H9 (cell line): Measurements from ENCODE around the gene WRAP73. TPM values are rescaled to one million over a fixed set of nuclear protein-coding genes. Genes with fewer than 3 reads are reported as not detected.

Experiments used
- DNase-seq: peaks from one replicate; pipeline ENCODE4 v3.0.0-alpha.2; 2017
- H2AFZ ChIP-seq: one replicate; pipeline ENCODE4 v1.6.1; 2013; ENCODE audit warnings: mild to moderate bottlenecking, low read length, control low read depth, moderate library complexity
- H2AK5ac ChIP-seq: 2 replicates; pipeline ENCODE4 v1.6.1; 2013; ENCODE audit warnings: low read length, control low read depth, mixed read lengths; ENCODE audit not compliant: insufficient read length
- H2BK120ac ChIP-seq: one replicate; pipeline ENCODE4 v1.6.1; 2013; ENCODE audit warnings: low read depth, mild to moderate bottlenecking, low read length, control low read depth, inconsistent platforms; ENCODE audit not compliant: poor library complexity, severe bottlenecking
- H2BK12ac ChIP-seq: 2 replicates; pipeline ENCODE4 v1.6.1; 2013; ENCODE audit warnings: low read length, control low read depth, mixed read lengths, low read depth; ENCODE audit not compliant: insufficient read length
- H2BK15ac ChIP-seq: 2 replicates; pipeline ENCODE4 v1.6.1; 2013; ENCODE audit warnings: low read depth, low read length, control low read depth
- H2BK20ac ChIP-seq: one replicate; pipeline ENCODE4 v1.6.1; 2013; ENCODE audit warnings: low read depth, mild to moderate bottlenecking, low read length, control low read depth, inconsistent platforms; ENCODE audit not compliant: poor library complexity, severe bottlenecking
- H2BK5ac ChIP-seq: 2 replicates; pipeline ENCODE4 v1.6.1; 2013; ENCODE audit warnings: low read length, control low read depth, mixed read lengths; ENCODE audit not compliant: insufficient read length
- H3K14ac ChIP-seq: 2 replicates; pipeline ENCODE4 v1.6.1; 2013; ENCODE audit warnings: low read length, control low read depth; ENCODE audit not compliant: insufficient read depth
- H3K18ac ChIP-seq: 2 replicates; pipeline ENCODE4 v1.6.1; 2013; ENCODE audit warnings: low read depth, mild to moderate bottlenecking, mixed read lengths, low read length, control low read depth; ENCODE audit not compliant: insufficient read length
- H3K23ac ChIP-seq: 2 replicates; pipeline ENCODE4 v1.6.1; 2013; ENCODE audit warnings: low read length, control low read depth, mixed read lengths, low read depth; ENCODE audit not compliant: insufficient read length
- H3K23me2 ChIP-seq: 2 replicates; pipeline ENCODE4 v1.6.1; 2013; ENCODE audit warnings: low read depth, mild to moderate bottlenecking, mixed read lengths, low read length, control low read depth; ENCODE audit not compliant: insufficient read length, poor library complexity, severe bottlenecking
- H3K27ac ChIP-seq: 2 replicates; pipeline ENCODE4 v1.5.1; 2013; ENCODE audit warnings: low read length, control low read depth, mixed read lengths, low read depth; ENCODE audit not compliant: insufficient read length
- H3K27me3 ChIP-seq: 2 replicates; pipeline ENCODE4 v1.6.1; 2013; ENCODE audit warnings: low read length, control low read depth, inconsistent platforms; ENCODE audit not compliant: insufficient read depth
- H3K4ac ChIP-seq: 2 replicates; pipeline ENCODE4 v1.6.1; 2013; ENCODE audit warnings: low read depth, mild to moderate bottlenecking, control low read depth, inconsistent platforms, low read length, moderate library complexity
- H3K4me1 ChIP-seq: 2 replicates; pipeline ENCODE4 v1.6.1; 2013; ENCODE audit warnings: low read length, control low read depth, inconsistent platforms; ENCODE audit not compliant: insufficient read depth
- H3K4me2 ChIP-seq: 2 replicates; pipeline ENCODE4 v1.6.1; 2013; ENCODE audit warnings: low read length, control low read depth, mixed read lengths; ENCODE audit not compliant: insufficient read length, insufficient read depth
- H3K56ac ChIP-seq: 2 replicates; pipeline ENCODE4 v1.6.1; 2013; ENCODE audit warnings: low read depth, mild to moderate bottlenecking, mixed read lengths, low read length, control low read depth; ENCODE audit not compliant: insufficient read length
- H3K79me1 ChIP-seq: 2 replicates; pipeline ENCODE4 v1.6.1; 2013; ENCODE audit warnings: low read depth, mild to moderate bottlenecking, moderate library complexity, low read length, control low read depth, inconsistent platforms; ENCODE audit not compliant: insufficient read depth, poor library complexity, severe bottlenecking
- H3K79me2 ChIP-seq: 2 replicates; pipeline ENCODE4 v1.6.1; 2013; ENCODE audit warnings: low read length, control low read depth, inconsistent platforms; ENCODE audit not compliant: insufficient read depth
- H3K9ac ChIP-seq: 2 replicates; pipeline ENCODE4 v1.6.1; 2013; ENCODE audit warnings: low read length, control low read depth, mixed read lengths; ENCODE audit not compliant: insufficient read length; ENCODE audit errors: extremely low read depth
- H3K9me3 ChIP-seq: one replicate; pipeline ENCODE4 v1.6.1; 2013; ENCODE audit warnings: low read depth, low read length, inconsistent platforms; ENCODE audit not compliant: control insufficient read depth
- H3T11ph ChIP-seq: one replicate; pipeline ENCODE4 v1.6.1; 2013; ENCODE audit warnings: mild to moderate bottlenecking, low read length, control low read depth, inconsistent platforms
- H4K20me1 ChIP-seq: one replicate; pipeline ENCODE4 v1.6.1; 2013; ENCODE audit not compliant: control insufficient read depth, insufficient read length, insufficient read depth
- H4K5ac ChIP-seq: 2 replicates; pipeline ENCODE4 v1.6.1; 2013; ENCODE audit warnings: low read depth, mild to moderate bottlenecking, mixed read lengths, low read length, control low read depth; ENCODE audit not compliant: insufficient read length
- H4K8ac ChIP-seq: replicated peaks from 2 replicates; pipeline ENCODE4 v1.6.1; 2013; ENCODE audit warnings: low read length, control low read depth, mixed read lengths, low read depth; ENCODE audit not compliant: insufficient read length
- H4K91ac ChIP-seq: 2 replicates; pipeline ENCODE4 v1.6.1; 2013; ENCODE audit warnings: low read depth, mild to moderate bottlenecking, moderate library complexity, mixed read lengths, low read length, control low read depth; ENCODE audit not compliant: insufficient read length
- H3K27ac Mint-ChIP-seq, 3 experiments: 2 replicates in 2 of 3; 3 replicates in 1 of 3; pipeline ENCODE4 v1.8.0; 2020 to 2021; ENCODE audit warnings: mixed read lengths in 3 of 3, mild to moderate bottlenecking in 1 of 3, moderate library complexity in 1 of 3
- H3K27me3 Mint-ChIP-seq: 2 replicates; pipeline ENCODE4 v1.8.0; 2021; ENCODE audit warnings: low read depth, mild to moderate bottlenecking, moderate library complexity, mixed read lengths
- H3K36me3 Mint-ChIP-seq, 3 experiments: 2 replicates in 2 of 3; 3 replicates in 1 of 3; pipeline ENCODE4 v1.8.0; 2020 to 2021; ENCODE audit warnings: low read depth in 3 of 3, mixed read lengths in 3 of 3; ENCODE audit not compliant: insufficient read depth in 1 of 3
- H3K4me1 Mint-ChIP-seq, 2 experiments: 2 replicates each; pipeline ENCODE4 v1.8.0; 2020; ENCODE audit warnings: mixed read lengths in 2 of 2
- H3K4me3 Mint-ChIP-seq, 2 experiments: 2 replicates in 1 of 2; 3 replicates in 1 of 2; pipeline ENCODE4 v1.8.0; 2020 to 2021; ENCODE audit warnings: mild to moderate bottlenecking in 2 of 2, mixed read lengths in 2 of 2, moderate library complexity in 1 of 2
- H3K9me3 Mint-ChIP-seq, 2 experiments: 2 replicates in 1 of 2; 3 replicates in 1 of 2; pipeline ENCODE4 v1.8.0; 2020; ENCODE audit warnings: mild to moderate bottlenecking in 2 of 2, mixed read lengths in 2 of 2, moderate library complexity in 1 of 2
- CTCF ChIP-seq: fragments of 200-600 bp; sonication (generic); conservative IDR thresholded peaks from 3 replicates; pipeline ENCODE4 v1.8.0; 2021; ENCODE audit warnings: antibody characterized with exemption, mild to moderate bottlenecking
- WGBS: extraction: QIAGEN DNeasy Blood & Tissue Kit; methylation state at CpG from one replicate; pipeline ENCODE4 v1.1.7; 2013; ENCODE audit warnings: missing lambda C conversion rate, low lambda C conversion rate, mixed read lengths; ENCODE audit not compliant: insufficient read length; ENCODE audit errors: extremely low coverage; 5-methylcytosine and 5-hydroxymethylcytosine counted together
- total RNA-seq: library from RNA; stranded (reverse); gene quantifications from 2 replicates; pipeline ENCODE4 v1.2.1, GENCODE V29; 2021

The WRAP73 gene
- total RNA-seq, 1 experiment from 2014 or later: 28.4 TPM

DNA sequence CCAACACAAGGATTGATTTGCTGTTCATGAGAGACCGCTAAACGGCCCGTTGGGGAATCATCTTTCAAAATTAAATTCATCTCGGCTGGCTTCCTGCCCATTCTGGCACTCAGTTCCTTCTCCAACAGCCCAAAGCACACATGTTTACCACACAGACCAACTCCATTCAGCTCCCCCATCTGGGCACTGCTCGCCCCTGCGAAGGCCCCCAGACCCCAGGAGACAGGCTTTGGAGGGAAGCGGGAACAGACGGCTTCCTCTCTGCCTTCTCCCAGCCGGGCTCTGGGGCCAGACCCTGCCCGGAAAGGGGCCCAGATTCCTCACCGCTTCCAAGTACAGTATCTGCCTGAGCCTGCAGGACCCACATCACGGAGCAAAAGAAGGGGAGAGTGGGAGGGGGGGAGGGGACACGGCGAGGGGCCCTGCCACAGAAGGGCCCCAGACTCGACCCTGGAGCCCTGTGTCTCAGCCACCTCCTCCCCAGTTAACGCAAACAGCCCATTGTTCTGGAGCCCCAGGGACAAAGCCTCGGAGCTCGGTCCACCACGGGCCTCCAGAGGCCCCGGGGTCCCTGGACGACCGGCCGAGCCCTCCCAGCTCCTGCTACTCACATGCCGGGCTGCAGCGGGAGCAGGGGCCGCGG is 39.3 kb downstream of the WRAP73 start:
- Histone ChIP-seq H3K14ac (peak overlapping the region; percentile 49; the same call in 1 of the 2 replicates), H2AFZ (no peak overlapping the region), H2AK5ac (no peak overlapping the region), H3K56ac (no peak overlapping the region), H3K23me2 (peaks cover 5% of the 10 kb centered on the region), H3K4me1 (no peaks in the 10 kb centered on the region; the same call in 1 of the 2 replicates), H2BK15ac (no peak overlapping the region), H4K5ac (no peak overlapping the region), H4K8ac (no peak overlapping the region), H4K91ac (no peak overlapping the region), H3K23ac (no peak overlapping the region), H3K9ac (no peak overlapping the region), H3K4me2 (peak overlapping the region; percentile 34), H2BK5ac (no peak overlapping the region), H3K79me1 (no peaks in the 10 kb centered on the region), H4K20me1 (no peaks in the 10 kb centered on the region), H2BK12ac (no peak overlapping the region), H3K27me3 (no peaks in the 10 kb centered on the region; the same call in 1 of the 2 replicates), H3K79me2 (no peaks in the 10 kb centered on the region), H2BK120ac (no peak overlapping the region), H3K18ac (no peak overlapping the region), H2BK20ac (no peak overlapping the region), H3T11ph (no peak overlapping the region), H3K4ac (no peak overlapping the region), H3K9me3 (no peaks in the 10 kb centered on the region), H3K27ac (no peak overlapping the region)
- WGBS: no CpG with 5 or more reads among the region's 27 CpGs
- Mint-ChIP-seq H3K9me3 (no peaks in the 10 kb centered on the region; a peak in 1 of 5 replicates), H3K4me3 (peak overlapping the region; percentile 75 to 91), H3K36me3 (no peaks in the 10 kb centered on the region; a peak in 1 of 7 replicates), H3K27me3 (peaks cover 24% of the 10 kb centered on the region), H3K4me1 (peaks cover 36% of the 10 kb centered on the region in 2 experiments), H3K27ac (peak overlapping the region in 1 of 3 experiments; percentile 28; a peak in 1 of 7 replicates)
- TF ChIP-seq CTCF: no peak
- peak; percentile 47 for DNase-seq
